Esophagus squamous epithelium (tissue), 4 donors: ENCODE measurements around the gene HPCAL1.

ENCODE experiments used
- POLR2A ChIP-seq, 4 donors: fragments of 450-650 bp; IDR thresholded peaks; one replicate each; pipeline ENCODE4 v1.6.1; 2017; ENCODE audit warnings: antibody characterized with exemption in 4 of 4, mild to moderate bottlenecking in 4 of 4, moderate library complexity in 3 of 4
- TF ChIP-seq, protein P1 (sequence below), 6 experiments: fragments of 450-650 bp in 4 of 6; fragments of 200-600 bp in 2 of 6; sonication (generic) in 2 of 6; IDR thresholded peaks; one replicate each; pipeline ENCODE4 v1.5.1; 2016 to 2019; ENCODE audit warnings: antibody characterized with exemption in 6 of 6, mild to moderate bottlenecking in 4 of 6, moderate library complexity in 4 of 6

- TF ChIP-seq, protein P1, sequence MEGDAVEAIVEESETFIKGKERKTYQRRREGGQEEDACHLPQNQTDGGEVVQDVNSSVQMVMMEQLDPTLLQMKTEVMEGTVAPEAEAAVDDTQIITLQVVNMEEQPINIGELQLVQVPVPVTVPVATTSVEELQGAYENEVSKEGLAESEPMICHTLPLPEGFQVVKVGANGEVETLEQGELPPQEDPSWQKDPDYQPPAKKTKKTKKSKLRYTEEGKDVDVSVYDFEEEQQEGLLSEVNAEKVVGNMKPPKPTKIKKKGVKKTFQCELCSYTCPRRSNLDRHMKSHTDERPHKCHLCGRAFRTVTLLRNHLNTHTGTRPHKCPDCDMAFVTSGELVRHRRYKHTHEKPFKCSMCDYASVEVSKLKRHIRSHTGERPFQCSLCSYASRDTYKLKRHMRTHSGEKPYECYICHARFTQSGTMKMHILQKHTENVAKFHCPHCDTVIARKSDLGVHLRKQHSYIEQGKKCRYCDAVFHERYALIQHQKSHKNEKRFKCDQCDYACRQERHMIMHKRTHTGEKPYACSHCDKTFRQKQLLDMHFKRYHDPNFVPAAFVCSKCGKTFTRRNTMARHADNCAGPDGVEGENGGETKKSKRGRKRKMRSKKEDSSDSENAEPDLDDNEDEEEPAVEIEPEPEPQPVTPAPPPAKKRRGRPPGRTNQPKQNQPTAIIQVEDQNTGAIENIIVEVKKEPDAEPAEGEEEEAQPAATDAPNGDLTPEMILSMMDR (IDR thresholded peaks at IDR 0.05): no peak
- TF ChIP-seq POLR2A (IDR thresholded peaks at IDR 0.05): no peak
Observed at GRCh38 chr2:10411557-10411956, 108.9 kb downstream of the HPCAL1 start.
